K562 (cell line): ENCODE data around the gene ZNF22. TPM values are rescaled to one million over a fixed set of nuclear protein-coding genes. Genes with fewer than 3 reads are reported as not detected.

ENCODE experiments used
- ATAC-seq: fragments of 200-7000 bp; cut with Tn5 transposase; 3 replicates; pipeline ENCODE4 v1.9.1; 2020; ENCODE audit warnings: moderate library complexity
- BruUV-seq: library from RNA; stranded (reverse); fragments of 400-500 nt; replicated peaks from 2 replicates; lab custom pipeline; 2021; lab: Mats Ljungman, UMichigan
- CTCF ChIA-PET: fragments of 300-600 bp; formaldehyde crosslinking; extraction: SDS; loops from one replicate; lab custom pipeline; 2021; ENCODE audit warnings: low intra/inter-chr PET ratio; lab: Yijun Ruan, JAX
- POLR2A ChIA-PET: fragments of 300-600, 350-650 bp; sonication (Branson Sonifier 250); formaldehyde crosslinking; extraction: SDS; loops from one replicate; lab custom pipeline; 2021; ENCODE audit warnings: antibody characterized with exemption, inconsistent platforms; lab: Yijun Ruan, JAX
- DNase-seq, 4 experiments: peaks; one replicate each; pipeline versions ENCODE4 v3.0.0 to v3.0.0-alpha.2; 2011 to 2018; ENCODE audit warnings: low spot score in 3 of 4, mixed read lengths in 3 of 4; ENCODE audit errors: extremely low read depth in 1 of 4
- FAIRE-seq: peaks from 2 replicates; lab custom pipeline; 2011; peaks lifted over from hg19 to GRCh38; lab: Jason Lieb, UNC
- H2AFZ ChIP-seq: 2 replicates; pipeline ENCODE4 v1.6.0; 2011; ENCODE audit warnings: low read depth, low read length, control low read depth, inconsistent platforms
- H3K27ac ChIP-seq: fragments of 200-600 bp; 3 replicates; pipeline ENCODE4 v1.8.0; 2011; ENCODE audit warnings: low read depth, mild to moderate bottlenecking, control low read depth, inconsistent platforms, low read length, moderate library complexity, mixed read lengths; ENCODE audit errors: extremely low read depth
- H3K27me3 ChIP-seq, 2 experiments: fragments of 300-600 bp in 1 of 2; 2 replicates in 1 of 2; 3 replicates in 1 of 2; pipeline versions ENCODE4 v1.6.0 to v1.8.0; 2011; ENCODE audit warnings: inconsistent platforms in 2 of 2, low read length in 2 of 2, mild to moderate bottlenecking in 1 of 2, mixed read lengths in 1 of 2, moderate library complexity in 1 of 2; ENCODE audit not compliant: control insufficient read depth in 2 of 2, insufficient read depth in 2 of 2
- H3K36me3 ChIP-seq: fragments of 300-600 bp; 3 replicates; pipeline ENCODE4 v1.8.0; 2011; ENCODE audit warnings: mild to moderate bottlenecking, low read length, inconsistent platforms; ENCODE audit not compliant: control insufficient read depth, insufficient read depth
- H3K4me1 ChIP-seq, 2 experiments: fragments of 200-600 bp in 1 of 2; replicated peaks in 1 of 2; 2 replicates in 1 of 2; 3 replicates in 1 of 2; pipeline versions ENCODE4 v1.5.1 to v1.8.0; 2011; ENCODE audit warnings: inconsistent platforms in 2 of 2, low read length in 2 of 2, mild to moderate bottlenecking in 1 of 2, mixed read lengths in 1 of 2, moderate library complexity in 1 of 2; ENCODE audit not compliant: control insufficient read depth in 2 of 2, insufficient read depth in 2 of 2
- H3K4me2 ChIP-seq: 2 replicates; pipeline ENCODE4 v1.6.1; 2011; ENCODE audit warnings: low read length, control low read depth, inconsistent platforms, mixed read lengths; ENCODE audit not compliant: insufficient read depth
- H3K4me3 ChIP-seq: fragments of 200-600 bp; sonication (generic), shearing (Covaris generic); 2 replicates; pipeline ENCODE4 v1.5.1; 2016; ENCODE audit warnings: control low read depth, inconsistent platforms
- H3K79me2 ChIP-seq: fragments of 200-600 bp; 3 replicates; pipeline ENCODE4 v1.8.0; 2011; ENCODE audit warnings: low read length, inconsistent platforms; ENCODE audit not compliant: control insufficient read depth, insufficient read depth
- H3K9ac ChIP-seq, 2 experiments: 2 replicates each; pipeline versions ENCODE4 v1.6.0 to v1.6.1; 2011; ENCODE audit warnings: low read depth in 2 of 2, low read length in 2 of 2, control low read depth in 1 of 2, inconsistent platforms in 1 of 2, mild to moderate bottlenecking in 1 of 2, mixed read lengths in 1 of 2; ENCODE audit not compliant: insufficient read depth in 1 of 2
- H3K9me1 ChIP-seq: one replicate; pipeline ENCODE4 v1.6.0; 2011; ENCODE audit warnings: inconsistent platforms, mild to moderate bottlenecking, low read length, moderate library complexity; ENCODE audit not compliant: control insufficient read depth, insufficient read depth
- H3K9me3 ChIP-seq: replicated peaks from 2 replicates; pipeline ENCODE4 v1.5.1; 2011; ENCODE audit warnings: low read depth, low read length, inconsistent platforms; ENCODE audit not compliant: control insufficient read depth, insufficient read depth
- H4K20me1 ChIP-seq: replicated peaks from 2 replicates; pipeline ENCODE4 v1.6.1; 2011; ENCODE audit warnings: low read length, inconsistent platforms, mixed read lengths; ENCODE audit not compliant: control insufficient read depth, insufficient read depth
- BRCA1 ChIP-seq, 2 experiments: fragments of 450-650 bp in 1 of 2; sonication (generic) in 1 of 2; formaldehyde crosslinking in 1 of 2; IDR thresholded peaks; 2 replicates each; pipeline versions ENCODE4 v1.5.0 to v1.6.1; 2017 to 2020; ENCODE audit warnings: mild to moderate bottlenecking in 1 of 2, missing genetic modification reagents in 1 of 2
- GTF3C2 ChIP-seq: IDR thresholded peaks from 3 replicates; pipeline ENCODE4 v1.6.1; 2011; ENCODE audit warnings: borderline replicate concordance, mild to moderate bottlenecking, moderate library complexity; ENCODE audit not compliant: insufficient read length; ENCODE audit errors: extremely low read depth
- LARP7 ChIP-seq: fragments of 450-650 bp; IDR thresholded peaks from 2 replicates; pipeline ENCODE4 v1.6.1; 2016
- MIER1 ChIP-seq: fragments of 450-650 bp; IDR thresholded peaks from 2 replicates; pipeline ENCODE4 v1.6.1; 2016; ENCODE audit warnings: antibody characterized with exemption, mild to moderate bottlenecking, low read depth
- SMAD4 ChIP-seq: fragments of 250-450 bp; sonication (Bioruptor Pico); conservative IDR thresholded peaks from 2 replicates; pipeline ENCODE4 v1.8.0; 2021; ENCODE audit warnings: inconsistent platforms, mild to moderate bottlenecking, moderate library complexity
- SMARCB1 ChIP-seq: IDR thresholded peaks from 2 replicates; pipeline ENCODE4 v1.6.1; 2011; ENCODE audit warnings: improper control_type of control experiment, low read depth; ENCODE audit not compliant: insufficient read length
- USF2 ChIP-seq: sonication (generic); formaldehyde crosslinking; IDR thresholded peaks from 2 replicates; pipeline ENCODE4 v1.5.0; 2020; ENCODE audit warnings: missing genetic modification reagents
- ZSCAN29 ChIP-seq: fragments of 450-650 bp; IDR thresholded peaks from 2 replicates; pipeline ENCODE4 v1.6.1; 2017
- WGBS: fragments of 100-300 bp; shearing (Covaris generic); methylation state at CpG from one replicate; pipeline ENCODE4 v1.1.6; 2016; ENCODE audit warnings: low coverage, mixed read lengths; ENCODE audit not compliant: insufficient coverage; ENCODE audit errors: missing lambda C conversion rate; 5-methylcytosine and 5-hydroxymethylcytosine counted together
- in situ Hi-C: fragments of 300-500 bp; cut with MboI; formaldehyde crosslinking; loops from 4 replicates; pipeline ENCODE4 v1.15.0; 2018; ENCODE audit warnings: inconsistent platforms, mixed read lengths
- intact Hi-C: fragments of 100-400 bp; cut with micrococcal nuclease; formaldehyde crosslinking; loops from 2 replicates; pipeline ENCODE4 v1.14.2; 2022
- polyA plus RNA-seq, 8 experiments: library from polyadenylated mRNA; depleted of rRNA in 4 of 8; stranded (reverse) in 5 of 8; unstranded in 3 of 8; fragments of >200 nt; fragmentation: Nextera tagmentation in 2 of 8; fragmentation: Illumina TruSeq in 1 of 8; extraction: Ambion mirVana in 2 of 8; extraction: Trizol in 1 of 8; gene quantifications; 2 replicates each; pipeline versions ENCODE4 v1.2.1 to v1.2.3, GENCODE V29; 2011 to 2014; ENCODE audit warnings: inconsistent platforms in 1 of 8, missing spikeins in 1 of 8
- total RNA-seq, 7 experiments: library from RNA; depleted of rRNA in 6 of 7; stranded (reverse); fragments of >200 nt in 6 of 7; fragmentation: Illumina TruSeq in 2 of 7; extraction: Trizol in 2 of 7; gene quantifications; 2 replicates each; pipeline versions ENCODE4 v1.2.1 to v1.2.3, GENCODE V29; 2011 to 2021; ENCODE audit warnings: low replicate concordance in 1 of 7
- TF ChIP-seq, protein P1 (sequence below), 2 experiments: fragments of 450-650 bp in 1 of 2; sonication (generic) in 1 of 2; formaldehyde crosslinking in 1 of 2; IDR thresholded peaks in 1 of 2; conservative IDR thresholded peaks in 1 of 2; 2 replicates each; pipeline versions ENCODE4 v1.6.1 to v1.8.1; 2016 to 2023; ENCODE audit warnings: mild to moderate bottlenecking in 2 of 2, moderate library complexity in 2 of 2, inconsistent platforms in 1 of 2, missing genetic modification reagents in 1 of 2

ZNF22 gene
- total and polyA plus RNA-seq, 9 of the 15 experiments (the other 6 are each of a cell fraction or from before 2014, with no cell fraction given) = 36.2 to 98.7 (median 51.2) TPM

GRCh38 chr10:45023426-45023825 is 22.7 kb downstream of the ZNF22 start:
- H3K4me1 ChIP-seq = no peaks in the 10 kb centered on the region
- no peak overlapping the region for H3K4me3 ChIP-seq
- intact Hi-C loops = no loop called here
- no peak overlapping the region for H3K27ac ChIP-seq
- no peak overlapping the region for H3K4me2 ChIP-seq
- no peaks in the 10 kb centered on the region for H3K9me3 ChIP-seq
- 0% methylated on average over 2 of the region's 2 CpGs for WGBS
- H3K79me2 ChIP-seq = no peaks in the 10 kb centered on the region
- H4K20me1 ChIP-seq = no peaks in the 10 kb centered on the region
- no peak for FAIRE-seq
- CTCF ChIA-PET = no interaction called here
- H2AFZ ChIP-seq = no peak overlapping the region
- TF ChIP-seq MIER1 = no peak
- TF ChIP-seq, protein P1, sequence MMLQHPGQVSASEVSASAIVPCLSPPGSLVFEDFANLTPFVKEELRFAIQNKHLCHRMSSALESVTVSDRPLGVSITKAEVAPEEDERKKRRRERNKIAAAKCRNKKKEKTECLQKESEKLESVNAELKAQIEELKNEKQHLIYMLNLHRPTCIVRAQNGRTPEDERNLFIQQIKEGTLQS (IDR thresholded peaks at IDR 0.05) = no peak
- TF ChIP-seq, protein P1 (CRISPR knock-in tag; conservative IDR thresholded peaks at IDR 0.05) = no peak
- no peak for TF ChIP-seq USF2 (CRISPR knock-in tag)
- TF ChIP-seq LARP7 = no peak
- TF ChIP-seq SMAD4 (CRISPR knock-in tag) = no peak
- no peak for TF ChIP-seq ZSCAN29
- no peak for TF ChIP-seq BRCA1 (IDR thresholded peaks at IDR 0.05)
- no peak for TF ChIP-seq BRCA1 (CRISPR knock-in tag; IDR thresholded peaks at IDR 0.05)
- TF ChIP-seq GTF3C2 = no peak
- TF ChIP-seq SMARCB1 = no peak
- TF ChIP-seq, all 486 proteins: peak for 0
- no peak overlapping the region for H3K9ac ChIP-seq
- H3K36me3 ChIP-seq = no peaks in the 10 kb centered on the region
- POLR2A ChIA-PET = no interaction called here
- ATAC-seq (no peak), DNase-seq (no peak)
- no peaks in the 10 kb centered on the region; a peak in 2 of 5 replicates for H3K27me3 ChIP-seq
- no TSS peak for BruUV-seq
- no peaks in the 10 kb centered on the region for H3K9me1 ChIP-seq
- in situ Hi-C loops = no loop called here
